Adrenal gland (tissue), 12 donors: Measurements from ENCODE around the gene CCNK. TPM values are rescaled to one million over a fixed set of nuclear protein-coding genes. Genes with fewer than 3 reads are reported as not detected.

Experiments used
- DNase-seq, 7 donors: peaks; one replicate each; pipeline ENCODE4 v3.0.0-alpha.2; 2019 to 2020
- H3K27ac ChIP-seq, 5 donors: fragments of 200-600 bp; sonication (generic) in 4 of 5; 1 replicate in 3 of 5; 2 replicates in 2 of 5; pipeline versions ENCODE4 v1.5.1 to v1.8.0; 2016 to 2020; ENCODE audit warnings: mild to moderate bottlenecking in 1 of 5
- H3K27me3 ChIP-seq: fragments of 200-600 bp; 2 replicates; pipeline ENCODE4 v1.8.0; 2021
- H3K36me3 ChIP-seq, 2 donors: fragments of 200-600 bp; replicated peaks in 1 of 2; 1 replicate in 1 of 2; 2 replicates in 1 of 2; pipeline versions ENCODE4 v1.5.1 to v1.8.0; 2018 to 2022
- H3K4me1 ChIP-seq, 2 donors: fragments of 200-600 bp; replicated peaks in 1 of 2; 1 replicate in 1 of 2; 2 replicates in 1 of 2; pipeline versions ENCODE4 v1.5.1 to v1.8.0; 2018 to 2021
- H3K4me3 ChIP-seq, 4 donors: fragments of 200-600 bp; sonication (generic) in 3 of 4; one replicate each; pipeline ENCODE4 v1.5.1; 2016 to 2018
- H3K9me3 ChIP-seq, 3 donors: fragments of 200-600 bp; sonication (generic) in 1 of 3; replicated peaks in 1 of 3; 1 replicate in 2 of 3; 2 replicates in 1 of 3; pipeline versions ENCODE4 v1.5.1 to v1.8.0; 2016 to 2021
- POLR2A ChIP-seq, 2 donors: fragments of 450-650 bp; IDR thresholded peaks; one replicate each; pipeline ENCODE4 v1.6.1; 2017; ENCODE audit warnings: antibody characterized with exemption in 2 of 2, mild to moderate bottlenecking in 2 of 2, moderate library complexity in 1 of 2
- WGBS, 4 donors: extraction: QIAGEN DNeasy Blood & Tissue Kit in 2 of 4; methylation state at CpG; one replicate each; pipeline versions ENCODE4 v1.1.5 to v1.1.7; 2013 to 2017; 5-methylcytosine and 5-hydroxymethylcytosine counted together
- intact Hi-C, 2 donors: fragments of 100-400 bp; cut with DNase I; formaldehyde crosslinking; loops; one replicate each; pipeline versions ENCODE4 v1.14.1 to v1.15.0; 2022 to 2023
- polyA plus RNA-seq, 3 donors: library from polyadenylated mRNA; stranded (reverse); fragments of 200-250 nt in 2 of 3; fragments of 350-450 nt in 1 of 3; fragmentation: Illumina TruSeq in 1 of 3; extraction: RNeasy Lipid Tissue Mini Kit (QIAGEN cat#74804) in 1 of 3; gene quantifications; one replicate each; pipeline ENCODE4 v1.2.3, GENCODE V29; 2013 to 2014
- total RNA-seq, 9 donors: library from RNA; depleted of rRNA in 4 of 9; stranded (reverse); fragments of >200 nt in 4 of 9; fragments of 120-200 nt in 1 of 9; fragmentation: NEBNext Ultra II Directional in 1 of 9; extraction: Animal tissue kit (Norgen Biotek cat#: 25700) in 1 of 9; gene quantifications; one replicate each; pipeline versions ENCODE4 v1.1.0 to v1.2.4, GENCODE V29; 2013 to 2023
- TF ChIP-seq, protein P1 (sequence below), 6 experiments: fragments of 450-650 bp in 4 of 6; fragments of 200-600 bp in 2 of 6; sonication (generic) in 1 of 6; IDR thresholded peaks; 1 replicate in 5 of 6; 2 replicates in 1 of 6; pipeline versions ENCODE4 v1.5.1 to v1.8.0; 2016 to 2021; ENCODE audit warnings: antibody characterized with exemption in 6 of 6, mild to moderate bottlenecking in 2 of 6, moderate library complexity in 1 of 6
- donor health status: healthy with polysubstance abuse.
- donor health status: Bipolar disorder and iron deficiency.
- donor health status: DM: yes; HTN: yes; CAD: no.
- donor health status: DM: no; HTN: no; CAD: no.
- donor health status: DM: no; HTN: no; CAD: no.
- donor health status: DM: yes; HTN: yes; CAD: no.

CCNK gene
- total and polyA plus RNA-seq, 12 donors, result 9.9 to 44.3 (median 20.2) TPM

DNA sequence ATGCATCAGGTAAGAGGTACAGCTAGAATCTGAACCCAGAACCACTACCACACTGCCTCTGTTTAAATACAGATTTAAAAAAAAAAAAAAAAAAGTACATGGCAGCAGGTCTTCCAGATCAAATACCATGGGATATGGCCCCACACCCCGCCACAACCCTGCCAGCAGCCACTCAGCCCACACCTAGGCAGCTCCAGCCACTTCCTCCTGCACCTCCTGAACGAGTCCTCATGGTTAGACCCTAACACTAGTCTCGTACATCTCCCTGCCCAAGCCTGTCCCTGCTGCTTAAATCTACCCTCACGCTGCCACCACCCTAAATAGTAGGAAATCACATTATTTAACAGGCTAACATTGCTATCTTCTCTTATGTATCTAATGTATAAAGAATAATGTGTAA is 13.1 kb upstream of the CCNK start:
- WGBS, 4 donors, result 81 to 91% (median 87%) methylated on average over 4 of the region's 4 CpGs
- Histone ChIP-seq H3K27me3 (no peaks in the 10 kb centered on the region), H3K36me3 (peaks cover 0 to 19% of the 10 kb centered on the region in 2 donors), H3K4me1 (peaks cover 0 to 19% of the 10 kb centered on the region in 2 donors), H3K9me3 (no peaks in the 10 kb centered on the region), H3K27ac (no peak overlapping the region), H3K4me3 (no peak overlapping the region)
- intact Hi-C loops, result no loop called here
- TF ChIP-seq POLR2A (IDR thresholded peaks at IDR 0.05), result no peak
- TF ChIP-seq, protein P1, sequence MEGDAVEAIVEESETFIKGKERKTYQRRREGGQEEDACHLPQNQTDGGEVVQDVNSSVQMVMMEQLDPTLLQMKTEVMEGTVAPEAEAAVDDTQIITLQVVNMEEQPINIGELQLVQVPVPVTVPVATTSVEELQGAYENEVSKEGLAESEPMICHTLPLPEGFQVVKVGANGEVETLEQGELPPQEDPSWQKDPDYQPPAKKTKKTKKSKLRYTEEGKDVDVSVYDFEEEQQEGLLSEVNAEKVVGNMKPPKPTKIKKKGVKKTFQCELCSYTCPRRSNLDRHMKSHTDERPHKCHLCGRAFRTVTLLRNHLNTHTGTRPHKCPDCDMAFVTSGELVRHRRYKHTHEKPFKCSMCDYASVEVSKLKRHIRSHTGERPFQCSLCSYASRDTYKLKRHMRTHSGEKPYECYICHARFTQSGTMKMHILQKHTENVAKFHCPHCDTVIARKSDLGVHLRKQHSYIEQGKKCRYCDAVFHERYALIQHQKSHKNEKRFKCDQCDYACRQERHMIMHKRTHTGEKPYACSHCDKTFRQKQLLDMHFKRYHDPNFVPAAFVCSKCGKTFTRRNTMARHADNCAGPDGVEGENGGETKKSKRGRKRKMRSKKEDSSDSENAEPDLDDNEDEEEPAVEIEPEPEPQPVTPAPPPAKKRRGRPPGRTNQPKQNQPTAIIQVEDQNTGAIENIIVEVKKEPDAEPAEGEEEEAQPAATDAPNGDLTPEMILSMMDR (IDR thresholded peaks at IDR 0.05), result no peak
- no peak for DNase-seq

DNA sequence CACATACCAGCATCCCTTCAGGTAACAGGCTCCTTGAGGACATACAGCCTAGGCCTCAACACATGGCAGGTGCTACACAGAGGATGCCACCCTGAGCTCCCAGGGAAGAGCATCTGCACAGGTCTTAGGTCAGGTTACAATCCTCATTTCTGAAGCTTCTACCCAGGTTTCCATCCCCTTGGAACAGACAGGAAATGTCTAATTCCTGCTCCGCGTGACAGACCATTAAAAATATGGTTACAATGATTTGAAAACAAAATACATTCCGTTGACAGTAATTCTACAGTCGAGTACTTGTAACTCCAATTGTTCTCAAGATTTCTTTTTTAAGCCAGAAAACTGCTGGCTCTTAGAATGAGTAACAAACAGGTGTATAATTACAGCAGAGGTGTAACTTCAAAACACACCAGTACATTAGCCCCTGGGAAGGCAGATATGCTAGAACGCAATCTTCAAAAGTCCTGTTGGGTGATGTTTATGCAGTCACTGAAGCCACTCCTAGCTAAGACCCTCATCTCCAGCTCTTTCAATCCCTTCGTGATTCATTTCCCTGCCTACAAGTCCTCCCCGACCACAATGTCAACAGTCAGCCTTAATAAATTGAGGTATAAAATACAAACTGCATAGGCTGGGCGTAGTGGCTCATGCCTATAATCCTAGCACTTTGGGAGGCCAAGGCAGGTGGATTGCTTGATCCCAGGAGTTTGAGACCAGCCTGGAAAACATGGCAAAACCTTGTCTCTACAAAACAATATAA is 12.2 kb upstream of the CCNK start:
- peaks cover 0 to 12% of the 10 kb centered on the region in 2 donors for H3K36me3 ChIP-seq
- no peaks in the 10 kb centered on the region for H3K9me3 ChIP-seq
- no peak for DNase-seq
- peaks cover 0 to 23% of the 10 kb centered on the region in 2 donors for H3K4me1 ChIP-seq
- intact Hi-C loops, result no loop called here
- WGBS, 4 donors, result 82 to 94% (median 86%) methylated on average over 8 of the region's 8 CpGs
- no peak overlapping the region for H3K27ac ChIP-seq
- no peak overlapping the region for H3K4me3 ChIP-seq
- no peaks in the 10 kb centered on the region for H3K27me3 ChIP-seq
- TF ChIP-seq, protein P1 (IDR thresholded peaks at IDR 0.05), result no peak
- TF ChIP-seq POLR2A (IDR thresholded peaks at IDR 0.05), result no peak

DNA sequence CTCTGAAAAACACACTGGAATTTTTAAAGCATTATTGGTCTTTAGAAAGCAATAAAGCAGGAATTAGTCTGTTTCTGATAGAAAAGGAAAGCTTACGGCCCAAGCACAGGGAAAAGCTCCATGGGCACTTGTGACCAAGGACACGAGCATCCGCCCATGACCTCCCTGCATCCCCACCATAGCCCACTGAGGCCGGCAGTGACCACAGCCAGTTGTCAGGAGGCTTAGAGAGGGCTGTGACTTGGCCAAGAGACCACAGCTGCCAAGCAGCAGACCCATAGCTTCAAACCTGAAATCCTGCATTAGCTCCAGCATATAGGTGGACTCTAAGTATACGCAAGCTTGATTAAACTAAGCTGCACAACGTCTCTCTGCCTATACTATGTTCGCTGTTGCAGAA is 9.5 kb upstream of the CCNK start:
- peaks cover 0 to 28% of the 10 kb centered on the region in 2 donors for H3K4me1 ChIP-seq

DNA sequence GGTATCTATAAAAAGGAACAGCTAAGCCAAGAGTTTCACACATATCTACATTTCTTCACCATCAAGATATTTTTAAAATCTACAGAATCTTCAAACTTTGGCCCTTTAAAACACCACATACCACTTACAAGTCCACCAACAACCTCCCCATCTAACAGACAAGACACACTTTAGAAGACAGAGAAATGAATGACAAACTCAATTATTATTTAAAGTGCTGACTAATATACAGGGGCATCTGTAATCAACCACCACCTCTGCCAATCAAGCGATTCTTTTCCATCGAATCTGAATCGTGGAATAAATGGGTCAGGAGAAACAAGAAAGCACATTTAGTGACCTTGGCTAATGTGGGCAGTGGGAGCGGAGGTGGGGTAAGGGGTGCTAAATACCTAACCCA is 8.3 kb upstream of the CCNK start:
- H3K4me1 ChIP-seq, result peaks cover 0 to 27% of the 10 kb centered on the region in 2 donors

More for the DNA sequence above, 9.5 kb upstream of the CCNK start:
- TF ChIP-seq, protein P1 (IDR thresholded peaks at IDR 0.05), result no peak
- no peak for TF ChIP-seq POLR2A (IDR thresholded peaks at IDR 0.05)
- Histone ChIP-seq H3K27ac (no peak overlapping the region), H3K27me3 (no peaks in the 10 kb centered on the region), H3K4me3 (no peak overlapping the region), H3K9me3 (no peaks in the 10 kb centered on the region), H3K36me3 (no peaks in the 10 kb centered on the region)
- intact Hi-C loops, result no loop called here
- WGBS, 4 donors, result 82 to 91% (median 89%) methylated on average over 6 to 7 of the region's 7 CpGs
- no peak for DNase-seq

More for the DNA sequence above, 8.3 kb upstream of the CCNK start:
- Histone ChIP-seq H3K27ac (no peak overlapping the region), H3K36me3 (no peaks in the 10 kb centered on the region), H3K9me3 (no peaks in the 10 kb centered on the region), H3K4me3 (no peak overlapping the region), H3K27me3 (no peaks in the 10 kb centered on the region)
- no peak for DNase-seq
- TF ChIP-seq POLR2A (IDR thresholded peaks at IDR 0.05), result no peak
- TF ChIP-seq, protein P1 (IDR thresholded peaks at IDR 0.05), result no peak
- WGBS, 4 donors, result 54 to 63% (median 57%) methylated on average over 4 of the region's 4 CpGs
- intact Hi-C loops, result no loop called here
